GM18868 (cell line): ENCODE measurements around the gene C4orf54.

Source experiments
- ATAC-seq: cut with Tn5 transposase; IDR thresholded peaks from one replicate; pipeline ENCODE4 v1.9.1; 2021; ENCODE audit warnings: mild to moderate bottlenecking, moderate library complexity; ENCODE audit not compliant: unreplicated experiment

C4orf54 gene

GRCh38 chr4:99625369-99625768 lies 32.3 kb downstream of the C4orf54 start:
- peak; percentile 67 for ATAC-seq

- peak; percentile 55 for ATAC-seq
Measured at GRCh38 chr4:99624141-99624719, 33.4 kb downstream of the C4orf54 start.

GRCh38 chr4:99622341-99622740 lies 35.3 kb downstream of the C4orf54 start:
- no peak for ATAC-seq

- ATAC-seq: no peak
Measured at GRCh38 chr4:99617374-99617773, 40.3 kb downstream of the C4orf54 start.

- ATAC-seq: peak; percentile 49
Measured at GRCh38 chr4:99615170-99615820, 42.3 kb downstream of the C4orf54 start.

GRCh38 chr4:99614491-99614890 lies 43.1 kb downstream of the C4orf54 start:
- ATAC-seq: no peak

- ATAC-seq: no peak
Measured at GRCh38 chr4:99612704-99613103, 44.9 kb downstream of the C4orf54 start.

GRCh38 chr4:99612281-99612680 lies 45.3 kb downstream of the C4orf54 start:
- ATAC-seq: no peak

GRCh38 chr4:99610605-99611175 lies 46.9 kb downstream of the C4orf54 start:
- no peak for ATAC-seq

- ATAC-seq: no peak
Measured at GRCh38 chr4:99608417-99608816, 49.2 kb downstream of the C4orf54 start.
